DLD1 (cell line): ENCODE measurements around the gene EXT2.

Experiments used
- in situ Hi-C: cut with HindIII; loops from 2 replicates; pipeline ENCODE4 v1.10.0; 2017; ENCODE audit warnings: low sequenced_read_pairs

EXT2 gene

GRCh38 chr11:44228379-44228778 is 132.9 kb downstream of the EXT2 start:
- in situ Hi-C loops: no loop called here

GRCh38 chr11:44229098-44229497 is 133.6 kb downstream of the EXT2 start:
- in situ Hi-C loops: no loop called here

GRCh38 chr11:44229624-44230023 is 134.1 kb downstream of the EXT2 start:
- in situ Hi-C loops: no loop called here

DNA sequence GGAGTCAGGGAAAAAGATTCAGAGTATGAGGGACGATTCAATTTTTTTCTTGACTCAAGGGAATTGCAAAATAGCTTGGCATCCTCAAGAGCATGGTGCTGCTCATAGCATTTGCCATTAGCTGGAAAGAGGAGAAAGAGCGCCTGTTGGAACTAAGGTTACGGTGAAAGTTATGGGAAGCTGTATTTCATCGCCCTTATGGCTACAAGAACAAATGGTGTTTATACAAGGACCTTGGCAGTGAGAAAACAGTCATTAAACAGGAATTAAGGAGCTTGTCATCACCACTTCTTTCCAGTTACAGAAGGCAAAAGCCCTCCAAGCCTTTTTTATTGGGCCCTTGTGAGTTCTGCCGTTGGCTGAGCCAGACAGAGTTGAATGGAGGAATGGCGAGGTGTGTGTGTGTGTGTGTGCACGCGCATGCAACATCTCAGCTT is 140.3 kb downstream of the EXT2 start:
- in situ Hi-C loops: no loop called here

GRCh38 chr11:44236296-44236695 is 140.8 kb downstream of the EXT2 start:
- in situ Hi-C loops: no loop called here

DNA sequence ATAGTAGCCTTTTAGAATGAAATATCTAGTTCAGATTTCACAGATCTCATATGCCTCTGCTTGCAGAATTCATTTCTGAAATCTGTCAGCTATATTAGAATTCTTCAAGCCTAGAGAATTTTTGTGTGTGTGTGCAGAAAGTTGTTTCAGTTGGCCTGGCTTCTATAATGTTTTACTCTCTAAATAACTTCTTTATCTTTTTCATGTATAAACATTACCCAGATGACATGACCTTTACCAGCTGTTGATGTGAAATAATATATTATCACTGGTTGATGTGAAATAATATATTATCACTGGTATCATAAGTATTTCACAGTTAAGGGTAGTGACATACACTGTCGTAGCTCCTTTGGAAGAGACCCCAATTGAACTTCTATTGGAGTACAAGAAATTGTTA is 141.7 kb downstream of the EXT2 start:
- in situ Hi-C loops: no loop called here

GRCh38 chr11:44241851-44242250 is 146.4 kb downstream of the EXT2 start:
- in situ Hi-C loops: no loop called here

GRCh38 chr11:44243086-44243485 is 147.6 kb downstream of the EXT2 start:
- in situ Hi-C loops: no loop called here

DNA sequence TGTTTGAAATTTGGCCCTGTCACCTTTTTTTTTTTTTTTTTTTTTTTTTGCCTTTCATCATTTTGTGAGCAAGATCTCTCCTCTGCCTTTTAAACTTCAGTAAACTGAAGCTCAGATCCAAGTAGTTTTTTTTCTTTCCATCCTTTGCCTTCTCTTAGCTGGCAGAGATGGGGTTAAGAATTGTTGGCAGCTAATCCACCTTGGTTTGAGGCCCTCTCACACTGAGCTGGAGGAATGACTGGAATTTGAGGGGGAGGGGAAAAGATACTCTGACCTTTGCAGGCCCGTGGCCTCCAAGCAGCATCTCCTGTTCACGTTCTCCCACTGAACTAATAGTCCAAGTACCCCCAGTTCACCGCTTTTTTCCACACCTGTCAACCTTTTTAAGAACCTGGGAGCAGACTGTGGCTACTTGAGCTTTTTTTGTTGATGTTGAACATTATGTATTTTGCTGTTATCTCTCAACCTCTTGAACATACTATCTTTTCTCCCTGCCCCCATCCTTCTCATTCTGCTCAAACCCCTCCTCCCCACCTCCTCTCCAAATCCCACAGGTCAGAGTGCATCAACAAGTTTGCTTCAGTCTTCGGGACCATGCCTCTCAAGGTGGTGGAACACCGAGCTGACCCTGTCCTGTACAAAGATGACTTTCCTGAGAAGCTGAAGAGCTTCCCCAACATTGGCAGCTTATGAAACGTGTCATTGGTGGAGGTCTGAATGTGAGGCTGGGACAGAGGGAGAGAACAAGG is 148.3 kb downstream of the EXT2 start:
- in situ Hi-C loops: no loop called here

DNA sequence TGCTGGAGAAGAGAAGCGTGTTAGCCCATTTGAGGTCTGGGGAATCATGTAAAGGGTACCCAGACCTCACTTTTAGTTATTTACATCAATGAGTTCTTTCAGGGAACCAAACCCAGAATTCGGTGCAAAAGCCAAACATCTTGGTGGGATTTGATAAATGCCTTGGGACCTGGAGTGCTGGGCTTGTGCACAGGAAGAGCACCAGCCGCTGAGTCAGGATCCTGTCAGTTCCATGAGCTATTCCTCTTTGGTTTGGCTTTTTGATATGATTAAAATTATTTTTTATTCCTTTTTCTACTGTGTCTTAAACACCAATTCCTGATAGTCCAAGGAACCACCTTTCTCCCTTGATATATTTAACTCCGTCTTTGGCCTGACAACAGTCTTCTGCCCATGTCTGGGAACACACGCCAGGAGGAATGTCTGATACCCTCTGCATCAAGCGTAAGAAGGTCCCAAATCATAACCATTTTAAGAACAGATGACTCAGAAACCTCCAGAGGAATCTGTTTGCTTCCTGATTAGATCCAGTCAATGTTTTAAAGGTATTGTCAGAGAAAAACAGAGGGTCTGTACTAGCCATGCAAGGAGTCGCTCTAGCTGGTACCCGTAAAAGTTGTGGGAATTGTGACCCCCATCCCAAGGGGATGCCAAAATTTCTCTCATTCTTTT is 149.3 kb downstream of the EXT2 start:
- in situ Hi-C loops: no loop called here

GRCh38 chr11:44246726-44247125 is 151.2 kb downstream of the EXT2 start:
- in situ Hi-C loops: no loop called here

- in situ Hi-C loops: no loop called here
These were observed 152.0 kb downstream of the EXT2 start for GRCh38 chr11:44247508-44247907.

GRCh38 chr11:44248109-44248508 is 152.6 kb downstream of the EXT2 start:
- in situ Hi-C loops: no loop called here

- in situ Hi-C loops: no loop called here
These were observed 154.9 kb downstream of the EXT2 start for GRCh38 chr11:44250421-44250820.

DNA sequence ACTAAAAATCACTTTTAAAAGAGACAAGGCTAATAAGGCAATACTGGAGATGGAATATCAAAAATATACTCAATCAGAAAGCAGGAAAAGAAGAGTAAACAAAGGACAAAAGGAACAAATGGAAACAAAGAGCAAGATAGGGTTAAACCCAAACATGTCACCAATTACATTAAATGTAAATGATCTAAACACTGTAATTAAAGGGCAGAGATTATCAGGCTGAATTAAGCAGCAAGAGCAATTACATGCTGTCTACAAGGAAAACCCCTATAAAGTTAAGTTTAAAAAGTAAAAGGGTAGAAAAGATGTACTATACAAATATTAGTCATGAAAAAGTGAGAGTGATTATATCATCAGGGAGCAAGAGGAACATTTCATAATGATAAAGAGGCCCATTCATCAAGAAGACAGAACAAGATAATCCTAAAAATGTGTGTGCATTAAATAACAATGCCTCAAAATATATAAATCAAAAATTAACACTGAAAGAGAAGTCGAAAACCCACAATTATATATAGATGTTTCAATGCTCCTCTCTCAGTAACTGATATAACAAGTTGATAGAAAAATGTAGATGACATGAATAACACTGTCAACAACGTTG is 157.6 kb downstream of the EXT2 start:
- in situ Hi-C loops: no loop called here

DNA sequence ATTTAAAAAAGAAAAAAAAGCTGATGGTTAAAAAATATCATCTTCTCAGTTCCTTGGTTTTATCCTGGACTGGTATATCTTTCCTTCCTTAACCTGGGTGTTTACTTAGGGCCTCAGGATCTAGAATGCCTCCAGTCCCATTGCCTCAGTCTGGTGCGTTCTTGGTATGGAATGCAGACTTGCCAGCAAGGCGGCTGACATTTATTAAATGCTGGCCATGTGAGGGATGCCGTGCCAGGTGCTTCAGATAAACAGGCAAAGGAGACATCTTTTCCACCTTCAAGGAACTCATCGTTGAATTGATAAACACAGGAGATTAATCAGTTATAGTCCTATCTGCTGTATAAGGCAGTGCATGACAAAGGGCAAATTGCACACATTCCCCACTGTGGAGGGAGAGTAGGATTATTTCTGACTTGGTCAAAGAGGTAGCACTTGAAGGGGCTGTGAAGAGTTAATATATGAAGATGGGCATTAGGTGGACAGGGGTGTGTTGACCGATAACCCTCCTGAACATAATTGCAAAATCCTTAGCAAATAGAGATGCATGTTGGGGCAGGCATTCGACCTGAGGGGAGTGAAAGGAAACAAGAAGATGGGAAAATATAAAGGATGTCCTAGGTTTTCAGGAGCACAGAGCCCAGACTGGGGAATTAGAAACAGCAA is 160.1 kb downstream of the EXT2 start:
- in situ Hi-C loops: no loop called here

- in situ Hi-C loops: no loop called here
These were observed 161.3 kb downstream of the EXT2 start for GRCh38 chr11:44256673-44257291.

DNA sequence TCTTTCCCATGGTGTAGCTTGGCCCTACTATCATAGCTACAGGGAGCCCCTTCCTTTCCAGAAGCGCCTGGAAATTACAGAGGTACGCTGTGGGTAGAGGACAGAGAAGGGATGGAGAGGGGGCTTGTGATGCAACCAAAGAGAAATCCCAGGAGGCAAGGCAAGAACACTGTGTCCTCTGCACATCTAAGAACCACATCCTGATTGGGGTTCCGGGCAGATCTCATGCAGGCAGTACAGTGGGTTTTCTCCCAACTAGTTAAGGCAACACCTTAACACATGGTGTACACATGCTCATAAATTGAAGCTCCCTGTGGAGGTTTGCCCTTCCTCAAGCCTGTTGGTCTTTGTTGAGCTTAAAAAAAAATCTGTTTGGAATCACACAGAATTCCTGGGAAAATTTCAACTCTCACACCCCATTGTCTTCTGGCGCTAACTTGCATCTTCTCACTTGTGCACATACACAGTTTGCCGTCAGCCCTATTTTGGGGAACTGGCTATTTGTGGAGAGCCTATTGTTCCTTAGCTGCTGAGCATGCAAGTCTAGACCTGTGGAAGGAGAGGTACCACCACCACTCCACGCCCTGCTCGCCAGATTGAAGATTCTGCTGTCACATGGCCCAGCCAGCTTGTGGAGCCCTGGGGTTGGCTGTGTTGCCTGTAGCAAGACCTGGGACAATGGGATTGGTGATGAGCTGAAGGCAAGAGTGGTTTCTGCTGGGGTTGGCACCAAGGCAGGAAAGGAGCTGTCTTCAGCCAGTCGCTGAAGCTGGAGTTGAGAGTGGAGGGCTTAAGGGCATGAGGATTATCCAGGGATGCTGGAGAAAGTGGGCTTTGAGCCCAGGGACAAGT is 162.1 kb downstream of the EXT2 start:
- in situ Hi-C loops: no loop called here

DNA sequence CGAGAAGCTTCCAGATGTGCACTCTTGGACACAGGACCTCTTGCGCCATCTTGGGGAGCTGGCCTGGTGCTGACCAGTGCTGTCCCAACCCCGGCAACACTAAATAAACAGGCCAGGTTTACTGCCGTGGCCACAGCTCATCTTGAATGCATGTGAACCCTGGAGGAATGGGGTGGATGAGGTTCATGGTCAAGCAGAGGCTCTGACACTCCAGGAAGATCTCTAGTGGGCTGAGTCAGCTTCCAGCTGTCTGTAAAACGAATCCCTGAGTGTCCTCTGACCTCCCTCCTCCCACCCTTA is 162.7 kb downstream of the EXT2 start:
- in situ Hi-C loops: no loop called here

GRCh38 chr11:44258839-44259420 is 163.5 kb downstream of the EXT2 start:
- in situ Hi-C loops: no loop called here
